T-helper 17 cell (primary cell): ENCODE results near the gene DFFB. TPM values are rescaled to one million over a fixed set of nuclear protein-coding genes. Genes with fewer than 3 reads are reported as not detected.
A peak's percentile ranks its signal among the peaks of the same experiment; 100 is the strongest.

ENCODE experiments used
- ATAC-seq: fragments of 150-1000 bp; cut with Tn5 transposase; 2 replicates; pipeline ENCODE4 v1.10.0; 2021; ENCODE audit warnings: mild to moderate bottlenecking, moderate library complexity
- DNase-seq, 3 donors: peaks; one replicate each; pipeline versions ENCODE4 v3.0.0 to v3.0.0-alpha.2; 2020 to 2021
- H3K9me3 ChIP-seq: one replicate; pipeline ENCODE4 v1.7.0; 2013; ENCODE audit warnings: low read length, mild to moderate bottlenecking; ENCODE audit not compliant: control insufficient read depth, poor library complexity, severe bottlenecking
- H3K27ac Mint-ChIP-seq: one replicate; pipeline ENCODE4 v1.8.0; 2022; ENCODE audit warnings: mild to moderate bottlenecking, moderate library complexity, mixed read lengths
- H3K27me3 Mint-ChIP-seq: one replicate; pipeline ENCODE4 v1.8.0; 2022; ENCODE audit warnings: mixed read lengths
- H3K36me3 Mint-ChIP-seq: one replicate; pipeline ENCODE4 v1.8.0; 2022; ENCODE audit warnings: low read depth, mixed read lengths
- H3K4me1 Mint-ChIP-seq: one replicate; pipeline ENCODE4 v1.8.0; 2022; ENCODE audit warnings: mild to moderate bottlenecking, mixed read lengths
- H3K4me3 Mint-ChIP-seq: one replicate; pipeline ENCODE4 v1.8.0; 2022; ENCODE audit warnings: mild to moderate bottlenecking, moderate library complexity, mixed read lengths
- total RNA-seq, 4 donors: library from RNA in 2 of 4; stranded (reverse) in 2 of 4; gene quantifications; one replicate each; pipeline ENCODE4 v1.2.3 and lab custom pipeline; 2022 to 2026

The DFFB gene
- total RNA-seq, 2 donors from 2014 or later, result 14.9 to 15.3 TPM

DNA sequence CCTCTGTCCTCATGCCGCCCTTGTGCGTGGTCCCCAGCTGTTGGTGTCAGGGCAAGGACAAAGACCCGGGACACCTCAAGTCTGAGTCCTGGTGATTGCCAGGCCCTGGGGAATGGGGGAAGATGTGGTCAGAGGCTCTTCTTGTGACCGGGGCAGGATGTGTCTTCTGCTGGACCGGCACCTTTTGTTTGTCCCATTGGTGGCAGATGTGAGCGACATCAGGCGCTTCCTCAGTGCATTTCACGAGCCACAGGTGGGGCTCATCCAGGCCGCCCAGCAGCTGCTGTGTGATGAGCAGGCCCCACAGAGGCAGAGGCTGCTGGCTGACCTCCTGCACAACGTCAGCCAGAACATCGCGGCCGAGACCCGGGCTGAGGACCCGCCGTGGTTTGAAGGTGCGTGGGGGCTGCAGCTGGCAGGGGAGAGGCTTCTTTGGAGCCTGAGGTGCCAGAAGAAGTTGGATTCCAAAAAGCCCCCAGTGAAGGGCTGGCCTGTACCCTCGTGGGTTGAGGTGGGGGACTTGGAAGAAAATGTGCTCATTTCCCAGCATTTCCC, 8.4 kb downstream of the DFFB start:
- H3K9me3 ChIP-seq, result no peaks in the 10 kb centered on the region
- H3K27ac Mint-ChIP-seq, result no peak overlapping the region
- DNase-seq (no peak), ATAC-seq (no peak)
- H3K4me1 Mint-ChIP-seq, result peaks cover 6% of the 10 kb centered on the region
- H3K36me3 Mint-ChIP-seq, result no peaks in the 10 kb centered on the region
- H3K4me3 Mint-ChIP-seq, result no peak overlapping the region
- no peaks in the 10 kb centered on the region for H3K27me3 Mint-ChIP-seq

DNA sequence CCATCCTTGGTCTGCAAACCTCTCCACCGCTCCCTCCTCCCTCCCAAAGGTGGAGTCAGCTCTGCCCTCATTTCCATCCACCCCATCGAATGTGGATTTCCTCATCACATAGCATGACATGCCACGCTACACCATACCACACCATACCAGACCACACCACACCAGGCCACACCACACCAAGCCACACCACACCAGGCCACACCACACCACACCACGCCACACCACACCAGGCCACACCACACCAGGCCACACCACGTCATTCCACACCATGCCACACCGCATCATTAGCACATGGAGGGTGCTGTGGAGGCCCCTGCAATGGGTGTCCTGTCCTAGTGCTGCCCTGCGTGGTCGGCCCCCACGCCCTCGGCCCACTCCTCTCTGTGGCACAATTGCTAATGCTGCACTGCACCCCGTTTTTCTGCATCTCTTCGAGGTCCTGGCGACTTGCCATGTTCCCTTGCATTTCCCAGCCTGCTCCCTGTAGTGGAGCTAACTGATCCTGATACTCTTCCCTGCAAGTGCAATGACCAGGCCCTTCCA, 11.3 kb downstream of the DFFB start:
- H3K9me3 ChIP-seq, result no peaks in the 10 kb centered on the region
- Mint-ChIP-seq H3K27me3 (no peaks in the 10 kb centered on the region), H3K36me3 (peaks cover 2% of the 10 kb centered on the region), H3K4me1 (peaks cover 6% of the 10 kb centered on the region), H3K27ac (peak overlapping the region; percentile 67), H3K4me3 (no peak overlapping the region)
- DNase-seq, result no peak
- no peak for ATAC-seq

GRCh38 chr1:3869751-3870301, 12.6 kb downstream of the DFFB start:
- no peak for ATAC-seq
- H3K4me3 Mint-ChIP-seq, result no peak overlapping the region

GRCh38 chr1:3871451-3871805, 14.2 kb downstream of the DFFB start:
- ATAC-seq (no peak), DNase-seq (no peak)
- no peaks in the 10 kb centered on the region for H3K9me3 ChIP-seq
- Mint-ChIP-seq H3K36me3 (peaks cover 2% of the 10 kb centered on the region), H3K4me1 (peaks cover 2% of the 10 kb centered on the region), H3K27me3 (no peaks in the 10 kb centered on the region), H3K27ac (no peak overlapping the region), H3K4me3 (no peak overlapping the region)

More at GRCh38 chr1:3869751-3870301, 12.6 kb downstream of the DFFB start:
- Mint-ChIP-seq H3K27ac (no peak overlapping the region), H3K27me3 (no peaks in the 10 kb centered on the region), H3K4me1 (peaks cover 4% of the 10 kb centered on the region), H3K36me3 (peaks cover 2% of the 10 kb centered on the region)
- H3K9me3 ChIP-seq, result no peaks in the 10 kb centered on the region
- no peak for DNase-seq

DNA sequence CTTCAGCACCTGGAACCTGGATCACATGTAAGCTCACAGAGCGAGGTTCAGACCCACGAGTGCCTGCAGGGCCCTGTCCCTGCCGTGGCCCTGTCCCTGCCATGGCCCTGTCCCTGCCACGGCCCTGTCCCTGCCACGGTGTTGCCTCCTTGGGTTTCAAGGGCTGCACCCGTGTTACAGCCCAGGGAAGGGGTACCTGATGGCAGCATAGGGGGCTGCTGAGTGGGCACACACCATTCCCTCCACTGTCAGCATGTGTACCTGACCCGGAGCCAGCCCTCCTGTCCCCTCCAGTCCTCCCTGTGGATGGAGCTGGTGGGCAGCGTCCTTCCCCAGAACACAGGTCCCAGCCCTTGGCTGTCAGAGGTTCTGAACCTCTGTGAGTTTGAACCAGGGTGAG, 15.3 kb downstream of the DFFB start:
- no peaks in the 10 kb centered on the region for H3K4me1 Mint-ChIP-seq
- H3K9me3 ChIP-seq, result no peaks in the 10 kb centered on the region
- no peak overlapping the region for H3K27ac Mint-ChIP-seq
- DNase-seq (no peak), ATAC-seq (no peak)
- H3K36me3 Mint-ChIP-seq, result peaks cover 4% of the 10 kb centered on the region
- H3K27me3 Mint-ChIP-seq, result no peaks in the 10 kb centered on the region
- H3K4me3 Mint-ChIP-seq, result no peak overlapping the region

DNA sequence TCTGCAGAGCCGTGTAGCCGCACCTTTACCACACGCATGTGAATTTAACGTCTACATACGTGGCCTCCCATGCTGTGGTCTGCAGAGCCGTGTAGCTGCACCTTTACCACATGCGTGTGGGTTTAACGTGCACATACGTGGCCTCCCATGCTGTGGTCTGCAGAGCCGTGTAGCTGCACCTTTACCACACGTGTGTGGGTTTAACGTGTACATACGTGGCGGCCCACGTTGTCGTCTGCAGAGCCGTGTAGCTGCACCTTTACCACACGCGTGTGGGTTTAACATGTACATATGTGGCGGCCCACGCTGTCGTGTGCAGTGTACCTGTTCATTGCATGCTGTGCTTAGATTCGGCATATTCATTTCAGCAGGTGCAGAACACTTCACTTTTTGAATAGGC, 17.5 kb downstream of the DFFB start:
- H3K27me3 Mint-ChIP-seq, result no peaks in the 10 kb centered on the region
- no peaks in the 10 kb centered on the region for H3K4me1 Mint-ChIP-seq
- no peak overlapping the region for H3K27ac Mint-ChIP-seq
- ATAC-seq (no peak), DNase-seq (no peak)
- H3K9me3 ChIP-seq, result no peaks in the 10 kb centered on the region
- H3K36me3 Mint-ChIP-seq, result peaks cover 9% of the 10 kb centered on the region
- no peak overlapping the region for H3K4me3 Mint-ChIP-seq

DNA sequence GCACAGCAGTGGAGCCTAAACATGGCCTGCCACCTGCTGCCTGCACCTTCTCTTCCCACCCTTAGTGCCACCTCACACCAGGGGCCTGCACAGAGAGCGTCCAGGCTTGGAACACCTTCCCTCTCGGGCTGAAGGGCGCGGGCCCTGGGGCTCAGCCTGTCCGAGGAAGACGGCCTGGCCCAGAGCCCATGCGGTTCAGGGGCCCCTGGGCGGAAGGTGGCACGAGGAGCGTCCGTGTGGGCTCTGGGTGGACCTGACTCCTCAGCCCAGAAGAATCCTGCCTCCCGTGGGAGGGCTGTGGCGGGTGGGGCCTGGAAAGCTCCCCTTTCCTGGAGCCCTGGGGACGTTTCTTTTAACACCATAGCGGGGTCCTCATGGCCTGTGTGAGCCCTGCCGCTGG, 19.4 kb downstream of the DFFB start:
- Mint-ChIP-seq H3K27ac (no peak overlapping the region), H3K36me3 (peaks cover 10% of the 10 kb centered on the region), H3K4me1 (no peaks in the 10 kb centered on the region), H3K27me3 (no peaks in the 10 kb centered on the region), H3K4me3 (no peak overlapping the region)
- no peak for ATAC-seq
- H3K9me3 ChIP-seq, result no peaks in the 10 kb centered on the region
- DNase-seq, result no peak

DNA sequence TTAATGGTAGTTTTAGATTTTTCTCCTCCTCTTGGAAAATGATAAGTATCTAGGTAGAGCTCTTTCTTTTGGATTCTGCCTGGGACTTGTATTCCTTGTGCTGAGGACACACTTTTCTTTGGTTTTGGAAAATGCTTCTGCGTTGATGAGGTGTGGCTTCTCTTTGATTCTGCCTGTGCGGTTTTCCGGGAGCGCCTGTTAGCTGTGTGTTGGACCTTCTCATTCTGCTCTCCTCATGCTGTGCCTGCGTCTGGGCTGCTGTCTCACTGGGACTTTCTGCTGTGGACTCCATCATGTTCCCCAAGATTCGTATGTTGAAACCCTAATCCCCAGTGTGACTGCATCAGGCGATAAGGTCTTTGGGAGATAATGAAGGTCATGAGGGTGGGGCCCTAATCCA, 21.8 kb downstream of the DFFB start:
- H3K27ac Mint-ChIP-seq, result no peak overlapping the region
- H3K36me3 Mint-ChIP-seq, result peaks cover 14% of the 10 kb centered on the region
- H3K27me3 Mint-ChIP-seq, result no peaks in the 10 kb centered on the region
- H3K4me1 Mint-ChIP-seq, result peaks cover 3% of the 10 kb centered on the region
- no peak overlapping the region for H3K4me3 Mint-ChIP-seq
- ATAC-seq (no peak), DNase-seq (no peak)
- H3K9me3 ChIP-seq, result no peaks in the 10 kb centered on the region

GRCh38 chr1:3879787-3880428, 22.6 kb downstream of the DFFB start:
- no peak overlapping the region for H3K27ac Mint-ChIP-seq
- no peaks in the 10 kb centered on the region for H3K27me3 Mint-ChIP-seq
- peaks cover 3% of the 10 kb centered on the region for H3K4me1 Mint-ChIP-seq
- H3K9me3 ChIP-seq, result no peaks in the 10 kb centered on the region
- peaks cover 14% of the 10 kb centered on the region for H3K36me3 Mint-ChIP-seq
- no peak for DNase-seq
- H3K4me3 Mint-ChIP-seq, result no peak overlapping the region
- ATAC-seq, result no peak

GRCh38 chr1:3880429-3881192, 23.3 kb downstream of the DFFB start:
- peaks cover 14% of the 10 kb centered on the region for H3K36me3 Mint-ChIP-seq
- no peaks in the 10 kb centered on the region for H3K27me3 Mint-ChIP-seq
- no peak for ATAC-seq
- H3K4me3 Mint-ChIP-seq, result no peak overlapping the region
- H3K9me3 ChIP-seq, result no peaks in the 10 kb centered on the region
- DNase-seq, result no peak
- H3K4me1 Mint-ChIP-seq, result peaks cover 3% of the 10 kb centered on the region
- peak overlapping the region; percentile 62 for H3K27ac Mint-ChIP-seq

GRCh38 chr1:3881193-3881480, 23.9 kb downstream of the DFFB start:
- DNase-seq (no peak), ATAC-seq (no peak)
- Mint-ChIP-seq H3K36me3 (peaks cover 14% of the 10 kb centered on the region), H3K27ac (peak overlapping the region; percentile 62), H3K4me1 (peaks cover 3% of the 10 kb centered on the region), H3K27me3 (no peaks in the 10 kb centered on the region), H3K4me3 (no peak overlapping the region)
- H3K9me3 ChIP-seq, result no peaks in the 10 kb centered on the region

DNA sequence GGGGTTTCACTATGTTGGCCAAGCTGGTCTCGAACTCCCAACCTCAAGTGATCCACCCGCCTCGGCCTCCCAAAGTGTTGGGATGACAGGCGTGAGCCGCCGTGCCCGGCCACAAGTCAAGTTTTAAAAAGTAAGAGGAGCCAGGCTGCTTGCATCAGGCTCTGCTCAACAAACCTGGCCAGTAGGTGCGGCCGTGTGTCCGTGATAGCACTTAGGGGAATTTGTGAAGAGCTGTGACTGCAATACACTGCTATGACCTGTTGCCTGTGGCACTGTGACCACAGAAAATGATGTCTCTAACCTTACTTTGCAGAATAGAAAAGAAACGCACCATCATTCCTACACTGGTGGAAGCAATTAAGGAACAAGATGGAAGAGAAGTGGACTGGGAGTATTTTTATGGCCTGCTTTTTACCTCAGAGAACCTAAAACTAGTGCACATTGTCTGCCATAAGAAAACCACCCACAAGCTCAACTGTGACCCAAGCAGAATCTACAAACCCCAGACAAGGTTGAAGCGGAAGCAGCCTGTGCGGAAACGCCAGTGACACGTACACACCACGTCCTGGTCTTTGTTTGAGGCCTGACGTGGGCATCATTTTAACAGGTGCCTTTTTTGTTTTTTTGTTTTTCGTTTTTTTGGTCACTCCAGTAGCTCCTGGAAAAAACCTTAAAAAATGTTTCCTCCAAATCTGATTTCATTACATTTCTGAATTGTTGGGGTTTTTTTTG, 26.1 kb downstream of the DFFB start:
- Mint-ChIP-seq H3K36me3 (peaks cover 12% of the 10 kb centered on the region), H3K27ac (peak overlapping the region; percentile 77), H3K27me3 (no peaks in the 10 kb centered on the region), H3K4me1 (peaks cover 3% of the 10 kb centered on the region), H3K4me3 (no peak overlapping the region)
- ATAC-seq (peak; percentile 81), DNase-seq (no peak)
- no peaks in the 10 kb centered on the region for H3K9me3 ChIP-seq

DNA sequence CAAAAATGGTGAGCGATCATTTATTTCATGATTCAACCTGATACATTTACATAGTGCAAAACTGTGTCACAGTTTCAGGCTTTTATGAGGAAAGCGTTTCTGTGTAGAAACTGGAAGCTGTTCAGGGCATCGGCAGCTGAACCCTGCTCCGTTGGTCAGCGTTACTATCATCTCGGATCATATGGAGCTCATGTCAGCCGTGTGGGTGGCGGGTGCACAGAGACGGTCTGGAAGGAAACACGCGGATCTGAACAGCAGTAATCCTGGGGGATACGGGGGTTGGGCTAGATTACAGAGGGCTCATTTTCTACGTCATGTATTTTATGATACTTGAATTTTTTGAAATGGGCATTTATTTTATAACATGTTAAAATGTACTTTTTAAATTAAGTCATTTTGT, 27.7 kb downstream of the DFFB start:
- Mint-ChIP-seq H3K4me3 (no peak overlapping the region), H3K27me3 (no peaks in the 10 kb centered on the region), H3K27ac (peak overlapping the region; percentile 77), H3K4me1 (peaks cover 6% of the 10 kb centered on the region), H3K36me3 (peaks cover 7% of the 10 kb centered on the region)
- no peaks in the 10 kb centered on the region for H3K9me3 ChIP-seq
- ATAC-seq, result no peak
- DNase-seq, result no peak
